ENCODE results near the gene NOX4.

DNA sequence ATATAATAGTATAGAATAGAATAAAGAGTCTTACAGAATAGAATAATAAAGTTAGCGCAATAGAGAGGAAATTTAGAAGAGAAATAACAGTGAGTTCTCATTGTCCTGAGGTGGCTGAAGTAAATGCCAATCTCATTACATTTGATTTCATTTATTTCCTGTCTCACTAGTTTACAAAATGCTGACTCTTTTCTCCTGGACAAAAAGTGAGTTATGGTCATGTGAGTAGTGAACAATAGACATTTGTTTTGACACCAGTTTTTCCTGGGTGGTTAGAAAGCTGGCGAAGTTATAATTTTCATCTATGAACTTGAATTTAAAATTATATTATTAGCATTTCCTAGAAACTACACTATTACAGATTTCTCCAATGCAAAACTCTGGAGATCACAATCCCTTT is 169.8 kb downstream of the NOX4 start:
- no peak for TF ChIP-seq POLR2A (IDR thresholded peaks at IDR 0.05)
- TF ChIP-seq, protein P1, sequence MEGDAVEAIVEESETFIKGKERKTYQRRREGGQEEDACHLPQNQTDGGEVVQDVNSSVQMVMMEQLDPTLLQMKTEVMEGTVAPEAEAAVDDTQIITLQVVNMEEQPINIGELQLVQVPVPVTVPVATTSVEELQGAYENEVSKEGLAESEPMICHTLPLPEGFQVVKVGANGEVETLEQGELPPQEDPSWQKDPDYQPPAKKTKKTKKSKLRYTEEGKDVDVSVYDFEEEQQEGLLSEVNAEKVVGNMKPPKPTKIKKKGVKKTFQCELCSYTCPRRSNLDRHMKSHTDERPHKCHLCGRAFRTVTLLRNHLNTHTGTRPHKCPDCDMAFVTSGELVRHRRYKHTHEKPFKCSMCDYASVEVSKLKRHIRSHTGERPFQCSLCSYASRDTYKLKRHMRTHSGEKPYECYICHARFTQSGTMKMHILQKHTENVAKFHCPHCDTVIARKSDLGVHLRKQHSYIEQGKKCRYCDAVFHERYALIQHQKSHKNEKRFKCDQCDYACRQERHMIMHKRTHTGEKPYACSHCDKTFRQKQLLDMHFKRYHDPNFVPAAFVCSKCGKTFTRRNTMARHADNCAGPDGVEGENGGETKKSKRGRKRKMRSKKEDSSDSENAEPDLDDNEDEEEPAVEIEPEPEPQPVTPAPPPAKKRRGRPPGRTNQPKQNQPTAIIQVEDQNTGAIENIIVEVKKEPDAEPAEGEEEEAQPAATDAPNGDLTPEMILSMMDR (IDR thresholded peaks at IDR 0.05): no peak
- no peak for TF ChIP-seq POLR2AphosphoS5 (IDR thresholded peaks at IDR 0.05)
